Kidney epithelial cell (primary cell): Measurements from ENCODE around the gene SPATA32. TPM values are rescaled to one million over a fixed set of nuclear protein-coding genes. Genes with fewer than 3 reads are reported as not detected.
"Not testable (repeated sequence)": the region's sequence is repeated elsewhere in the genome, so short reads cannot be mapped to it uniquely, and the experiment has no call there.

ENCODE experiments used
- DNase-seq: peaks from one replicate; pipeline ENCODE4 v3.0.0-alpha.2; 2010; ENCODE audit warnings: low read depth
- H3K27me3 ChIP-seq: 2 replicates; pipeline ENCODE4 v1.6.0; 2011; ENCODE audit warnings: low read length; ENCODE audit not compliant: control insufficient read depth, insufficient read depth
- H3K36me3 ChIP-seq: 2 replicates; pipeline ENCODE4 v1.5.1; 2011; ENCODE audit warnings: low read length; ENCODE audit not compliant: control insufficient read depth, insufficient read depth
- H3K4me3 ChIP-seq: 2 replicates; pipeline ENCODE4 v1.5.1; 2011; ENCODE audit warnings: low read depth, mild to moderate bottlenecking, control low read depth, low read length
- CTCF ChIP-seq: IDR thresholded peaks from 2 replicates; pipeline ENCODE4 v1.5.1; 2011; ENCODE audit warnings: mild to moderate bottlenecking, moderate library complexity, low read length, control low read depth, inconsistent platforms; ENCODE audit not compliant: insufficient read depth, poor library complexity, severe bottlenecking
- total RNA-seq: library from RNA; depleted of rRNA; stranded (reverse); fragments of >200 nt; gene quantifications from 2 replicates; pipeline ENCODE4 v1.2.3, GENCODE V29; 2015

SPATA32 gene
- total RNA-seq, 1 donor from 2014 or later, result not detected

DNA sequence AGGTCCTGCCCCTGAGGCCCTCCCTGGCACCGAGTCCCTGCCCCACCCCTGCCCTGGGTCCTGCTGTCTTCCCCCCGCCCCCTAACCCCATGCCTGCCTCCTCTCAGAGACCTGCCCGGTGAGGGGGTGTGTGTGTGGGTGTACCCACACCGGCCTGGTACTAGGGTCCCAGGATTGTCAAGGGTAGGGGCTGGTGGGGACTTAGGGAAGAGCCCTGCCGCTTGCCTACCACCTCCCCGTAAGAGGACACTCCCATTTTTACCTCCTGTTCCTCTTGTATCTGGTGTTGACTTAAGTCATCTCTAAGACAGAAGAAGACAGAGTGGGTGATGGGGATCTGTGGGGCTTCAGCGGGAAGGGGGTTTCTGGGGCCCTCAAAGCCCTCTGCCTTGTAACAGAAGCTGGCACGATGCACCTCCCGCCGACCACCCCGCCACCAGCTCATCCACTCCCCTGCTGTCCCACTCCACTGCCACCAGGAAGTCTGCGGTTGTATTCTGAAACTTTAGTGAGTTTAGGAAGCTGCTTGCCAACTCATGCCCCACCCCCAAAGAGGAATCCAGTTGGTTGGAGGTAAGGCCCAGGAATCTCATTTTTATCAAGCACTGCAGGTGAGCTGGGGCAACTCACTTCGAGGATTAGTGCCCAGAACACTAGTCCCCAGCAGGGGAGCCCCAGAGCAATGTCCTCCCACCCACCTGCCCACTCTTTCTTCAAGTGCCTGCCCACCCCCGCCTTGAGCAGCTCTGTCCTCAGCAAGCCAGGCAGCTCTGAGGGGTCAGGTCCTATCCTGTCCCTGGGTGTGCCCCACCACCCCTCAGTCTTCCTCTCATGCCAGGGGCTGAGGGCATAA, 5.6 kb downstream of the SPATA32 start:
- H3K4me3 ChIP-seq, result no peak overlapping the region
- DNase-seq, result peak; percentile 18
- TF ChIP-seq CTCF, result peak; percentile 17

DNA sequence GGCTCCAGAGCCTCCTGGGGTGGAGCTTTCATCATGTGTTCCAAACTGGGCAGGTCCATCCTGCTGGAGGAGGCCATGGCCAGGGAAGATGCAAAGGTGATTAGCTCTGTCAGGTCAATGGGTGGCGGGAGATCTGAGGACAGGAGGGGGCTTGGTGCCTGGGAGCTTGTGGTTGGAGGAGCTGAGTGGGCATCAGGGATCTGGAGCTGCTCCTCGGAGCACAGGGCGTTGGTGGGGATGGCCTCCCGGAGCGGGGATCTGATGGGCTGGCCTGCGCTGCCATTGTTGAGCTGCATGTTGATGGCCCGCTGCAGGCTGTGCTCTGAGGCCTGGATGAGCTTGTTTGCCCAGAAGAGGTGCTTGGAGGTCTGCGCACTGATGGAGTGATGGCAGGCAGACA, 6.5 kb downstream of the SPATA32 start:
- Histone ChIP-seq H3K36me3 (no peaks in the 10 kb centered on the region), H3K4me3 (no peak overlapping the region), H3K27me3 (no peaks in the 10 kb centered on the region)
- TF ChIP-seq CTCF, result no peak
- DNase-seq, result no peak

More for the DNA sequence above, 5.6 kb downstream of the SPATA32 start:
- Histone ChIP-seq H3K36me3 (no peaks in the 10 kb centered on the region), H3K27me3 (no peaks in the 10 kb centered on the region)

DNA sequence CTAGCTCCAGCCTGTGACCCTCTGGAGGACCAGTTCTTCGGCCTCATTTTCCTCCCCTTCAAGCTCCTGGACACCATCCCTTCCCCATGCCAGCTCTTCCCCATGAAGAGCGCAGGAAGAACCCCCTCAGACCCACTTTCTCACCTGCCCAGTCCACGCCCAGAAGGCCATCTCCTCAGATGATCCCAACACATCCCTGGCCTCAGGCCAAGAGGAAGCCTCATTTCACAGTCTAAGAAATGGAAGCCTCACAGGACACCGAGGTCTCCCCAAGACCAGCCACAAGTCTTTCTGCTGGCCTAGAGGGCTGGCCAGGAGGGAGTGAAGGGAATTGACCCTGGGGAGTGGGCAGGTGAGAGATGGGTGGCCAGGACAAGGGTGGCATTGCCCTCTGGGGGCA, 8.0 kb downstream of the SPATA32 start:
- no peak for TF ChIP-seq CTCF
- DNase-seq, result no peak
- Histone ChIP-seq H3K4me3 (no peak overlapping the region), H3K27me3 (no peaks in the 10 kb centered on the region), H3K36me3 (no peaks in the 10 kb centered on the region)

GRCh38 chr17:45253237-45253636, 8.7 kb downstream of the SPATA32 start:
- H3K36me3 ChIP-seq, DNase-seq, H3K27me3 ChIP-seq, H3K4me3 ChIP-seq: not testable (repeated sequence)

DNA sequence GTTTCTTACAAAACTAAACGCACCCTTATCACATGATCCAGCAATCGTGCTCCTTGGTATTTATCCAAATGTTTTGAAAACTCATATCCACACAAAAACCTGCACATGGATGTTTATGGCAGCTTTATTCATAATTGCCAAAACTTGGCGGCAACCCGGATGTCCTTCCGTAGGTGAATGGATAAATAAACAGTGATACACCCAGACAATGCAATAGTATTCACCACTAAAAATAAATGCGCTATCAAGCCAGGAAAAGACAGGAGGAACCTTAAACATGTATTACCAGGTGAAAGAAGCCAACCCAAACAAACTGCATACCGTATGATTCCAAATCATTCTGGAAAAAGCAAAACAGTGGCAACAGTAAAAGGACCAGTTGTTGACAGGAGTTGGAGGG, 10.0 kb downstream of the SPATA32 start:
- Histone ChIP-seq H3K27me3 (no peaks in the 10 kb centered on the region), H3K4me3 (no peak overlapping the region), H3K36me3 (no peaks in the 10 kb centered on the region)
- no peak for TF ChIP-seq CTCF
- DNase-seq, result no peak

DNA sequence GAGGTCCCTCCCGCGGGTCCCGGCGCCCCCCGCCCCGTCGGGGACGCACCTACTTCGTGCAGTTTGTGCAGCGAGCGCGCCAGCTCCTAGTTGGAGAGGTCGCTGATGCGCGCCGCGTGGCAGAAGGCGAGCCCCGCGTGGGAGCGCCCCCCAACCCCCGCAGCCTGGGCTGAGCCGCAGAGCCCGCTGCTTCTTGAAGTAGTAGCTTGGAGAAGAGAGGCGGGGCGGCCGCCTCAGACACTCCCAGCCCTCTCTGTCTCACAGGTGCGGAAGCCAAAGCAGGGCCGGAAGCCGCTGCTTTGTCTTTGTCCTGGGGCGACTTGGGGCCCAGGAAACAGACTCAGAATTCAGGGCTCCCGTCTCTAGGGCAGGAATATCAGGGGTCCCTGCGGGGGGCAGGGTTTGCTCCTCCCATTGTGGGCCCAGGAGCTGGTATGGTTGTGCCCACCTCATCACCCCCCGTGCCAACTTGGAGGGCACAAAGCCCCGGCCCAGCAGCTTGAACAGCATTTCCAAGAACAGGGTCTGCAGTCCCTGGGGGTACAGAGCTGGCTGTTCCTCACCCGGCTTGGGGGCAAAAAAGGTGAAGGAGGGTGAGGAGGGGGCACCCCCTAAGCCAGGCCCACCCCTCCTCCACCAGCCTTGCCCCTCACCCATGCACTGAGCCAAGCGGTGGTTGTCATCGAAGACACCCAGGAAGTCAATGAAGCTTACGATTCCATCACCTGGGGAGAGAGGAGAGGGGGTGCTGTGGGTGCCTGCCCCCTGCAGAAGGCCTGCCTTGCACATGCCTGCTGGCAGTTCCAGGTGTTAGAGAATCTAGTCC, 13.5 kb downstream of the SPATA32 start:
- no peaks in the 10 kb centered on the region for H3K27me3 ChIP-seq
- DNase-seq, result no peak
- no peak for TF ChIP-seq CTCF
- H3K36me3 ChIP-seq, result no peaks in the 10 kb centered on the region
- H3K4me3 ChIP-seq, result peak overlapping the region; percentile 84
